Neural progenitor cell (in vitro differentiated cells): ENCODE results near the gene SLC35G3. TPM values are rescaled to one million over a fixed set of nuclear protein-coding genes. Genes with fewer than 3 reads are reported as not detected.
"Not testable (repeated sequence)": the region's sequence is repeated elsewhere in the genome, so short reads cannot be mapped to it uniquely, and the experiment has no call there.

Experiments
- DNase-seq: peaks from one replicate; pipeline ENCODE4 v3.0.0-alpha.2; 2016; ENCODE audit warnings: low spot score
- H2AFZ ChIP-seq: fragments of 200-600 bp; sonication (generic); replicated peaks from 2 replicates; pipeline ENCODE4 v1.6.1; 2016; ENCODE audit warnings: antibody characterized with exemption
- H3F3A ChIP-seq: fragments of 200-600 bp; sonication (generic); 2 replicates; pipeline ENCODE4 v1.6.1; 2016; ENCODE audit warnings: antibody characterized with exemption, low read depth
- H3K27ac ChIP-seq: fragments of 200-600 bp; sonication (generic); 2 replicates; pipeline ENCODE4 v1.5.1; 2016; ENCODE audit warnings: mild to moderate bottlenecking
- H3K27me3 ChIP-seq: fragments of 200-600 bp; sonication (generic); 2 replicates; pipeline ENCODE4 v1.6.1; 2016; ENCODE audit warnings: mild to moderate bottlenecking, moderate library complexity
- H3K36me3 ChIP-seq: fragments of 200-600 bp; sonication (generic); 2 replicates; pipeline ENCODE4 v1.5.1; 2016
- H3K4me1 ChIP-seq: fragments of 200-600 bp; sonication (generic); 2 replicates; pipeline ENCODE4 v1.6.1; 2016; ENCODE audit warnings: mixed run types
- H3K4me2 ChIP-seq: fragments of 200-600 bp; sonication (generic); 2 replicates; pipeline ENCODE4 v1.6.1; 2016
- H3K4me3 ChIP-seq: fragments of 200-600 bp; sonication (generic); 2 replicates; pipeline ENCODE4 v1.5.1; 2016
- H3K79me2 ChIP-seq: fragments of 200-600 bp; sonication (generic); 2 replicates; pipeline ENCODE4 v1.6.1; 2016; ENCODE audit warnings: low read depth
- H3K9ac ChIP-seq: fragments of 200-600 bp; sonication (generic); 2 replicates; pipeline ENCODE4 v1.6.1; 2016
- H3K9me3 ChIP-seq: fragments of 200-600 bp; sonication (generic); 2 replicates; pipeline ENCODE4 v1.5.1; 2016; ENCODE audit warnings: low read depth
- H4K20me1 ChIP-seq: fragments of 200-600 bp; sonication (generic); 2 replicates; pipeline ENCODE4 v1.6.1; 2016; ENCODE audit warnings: low read depth
- H3K27ac Mint-ChIP-seq: 3 replicates; pipeline ENCODE4 v1.8.0; 2021; ENCODE audit warnings: mixed read lengths
- H3K27me3 Mint-ChIP-seq: 2 replicates; pipeline ENCODE4 v1.8.0; 2022; ENCODE audit warnings: low read depth, mild to moderate bottlenecking, inconsistent platforms, moderate library complexity, mixed read lengths; ENCODE audit not compliant: insufficient read depth
- H3K36me3 Mint-ChIP-seq: 3 replicates; pipeline ENCODE4 v1.8.0; 2021; ENCODE audit warnings: mixed read lengths
- H3K4me1 Mint-ChIP-seq: 3 replicates; pipeline ENCODE4 v1.8.0; 2021; ENCODE audit warnings: mixed read lengths
- H3K4me3 Mint-ChIP-seq: 3 replicates; pipeline ENCODE4 v1.8.0; 2021; ENCODE audit warnings: mild to moderate bottlenecking, moderate library complexity, mixed read lengths
- H3K9me3 Mint-ChIP-seq: 3 replicates; pipeline ENCODE4 v1.8.0; 2020; ENCODE audit warnings: mixed read lengths
- EZH2 ChIP-seq: fragments of 200-600 bp; sonication (generic); IDR thresholded peaks from 2 replicates; pipeline ENCODE4 v1.6.1; 2017; ENCODE audit warnings: antibody characterized with exemption, mild to moderate bottlenecking, moderate library complexity
- EZH2phosphoT487 ChIP-seq: fragments of 200-600 bp; sonication (generic); IDR thresholded peaks from 2 replicates; pipeline ENCODE4 v1.6.1; 2017; ENCODE audit warnings: antibody characterized with exemption
- total RNA-seq: library from RNA; depleted of rRNA; stranded (reverse); fragments of >200 nt; gene quantifications from 2 replicates; pipeline ENCODE4 v1.2.3, GENCODE V29; 2015; ENCODE audit warnings: low replicate concordance
- TF ChIP-seq, protein P1 (sequence below): fragments of 200-600 bp; sonication (generic); IDR thresholded peaks from 2 replicates; pipeline ENCODE4 v1.5.1; 2017; ENCODE audit warnings: antibody characterized with exemption, mild to moderate bottlenecking

The SLC35G3 gene
- total RNA-seq, 1 donor from 2014 or later: not detected

DNA sequence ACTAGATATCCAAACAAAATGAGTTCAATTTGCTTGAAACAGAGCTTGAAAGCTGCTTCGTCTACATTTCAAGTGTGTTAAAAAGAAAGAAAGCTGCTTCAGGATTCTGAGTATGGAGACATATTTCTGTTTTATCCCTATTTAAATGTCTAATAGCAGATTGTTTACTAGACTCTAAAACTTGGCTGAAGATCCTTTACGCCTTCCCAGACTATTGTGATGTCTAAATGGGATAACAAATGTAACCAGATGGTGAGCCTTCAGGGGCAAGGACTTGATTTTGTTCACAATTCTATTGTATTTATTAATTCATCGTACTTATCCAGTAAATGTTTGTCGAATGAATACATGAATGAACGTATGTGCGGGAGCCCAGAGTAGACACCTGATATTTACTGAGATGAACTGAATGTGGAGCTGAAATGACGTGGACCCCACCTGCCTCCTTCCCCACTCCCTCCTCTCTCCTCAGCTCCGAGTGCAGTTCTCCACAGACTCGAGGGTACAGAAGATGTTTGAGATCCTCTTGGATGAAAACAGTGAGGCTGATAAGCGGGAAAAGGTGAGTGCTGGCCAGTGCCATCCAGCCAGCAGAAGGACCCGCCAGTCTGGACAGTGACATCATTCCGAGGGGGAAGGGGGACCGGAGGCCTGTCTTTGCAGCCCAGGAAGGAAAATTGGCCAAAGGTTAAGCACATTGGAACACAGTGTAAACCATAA, 41.6 kb downstream of the SLC35G3 start:
- H3K36me3 Mint-ChIP-seq: no peaks in the 10 kb centered on the region

DNA sequence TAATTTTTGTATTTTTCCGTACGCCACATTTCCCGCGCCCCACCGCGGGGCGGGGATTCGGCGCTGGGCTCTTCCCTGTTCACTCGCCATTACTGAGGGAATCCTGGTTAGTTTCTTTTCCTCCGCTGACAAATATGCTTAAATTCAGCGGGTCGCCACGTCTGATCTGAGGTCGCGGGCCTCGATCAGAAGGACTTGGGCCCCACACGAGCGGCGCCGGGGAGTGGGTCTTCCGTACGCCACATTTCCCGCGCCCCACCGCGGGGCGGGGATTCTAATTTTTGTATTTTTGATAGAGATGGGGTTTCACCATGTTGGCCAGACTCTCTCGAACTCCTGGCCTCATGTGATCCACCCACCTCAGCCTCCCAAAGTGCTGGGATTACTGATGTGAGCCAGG, 43.1 kb downstream of the SLC35G3 start:
- H3K9me3 ChIP-seq, H3K4me3 ChIP-seq, H3K27me3 Mint-ChIP-seq, H3K9ac ChIP-seq, H3K4me3 Mint-ChIP-seq, H2AFZ ChIP-seq, H3K27ac Mint-ChIP-seq, DNase-seq, H4K20me1 ChIP-seq, H3K79me2 ChIP-seq, H3K9me3 Mint-ChIP-seq, H3K4me1 Mint-ChIP-seq, H3K36me3 ChIP-seq, H3K4me1 ChIP-seq, H3K36me3 Mint-ChIP-seq, H3K27ac ChIP-seq, H3K4me2 ChIP-seq, H3F3A ChIP-seq, H3K27me3 ChIP-seq: not testable (repeated sequence)

More for the DNA sequence above, 41.6 kb downstream of the SLC35G3 start:
- no peaks in the 10 kb centered on the region for H3F3A ChIP-seq
- H3K4me3 ChIP-seq: no peak overlapping the region
- H3K9me3 ChIP-seq: no peaks in the 10 kb centered on the region
- Mint-ChIP-seq H3K9me3 (no peaks in the 10 kb centered on the region), H3K27me3 (peaks cover 4% of the 10 kb centered on the region), H3K4me3 (no peak overlapping the region), H3K27ac (no peak overlapping the region), H3K4me1 (no peaks in the 10 kb centered on the region)
- no peak overlapping the region for H2AFZ ChIP-seq
- TF ChIP-seq, protein P1, sequence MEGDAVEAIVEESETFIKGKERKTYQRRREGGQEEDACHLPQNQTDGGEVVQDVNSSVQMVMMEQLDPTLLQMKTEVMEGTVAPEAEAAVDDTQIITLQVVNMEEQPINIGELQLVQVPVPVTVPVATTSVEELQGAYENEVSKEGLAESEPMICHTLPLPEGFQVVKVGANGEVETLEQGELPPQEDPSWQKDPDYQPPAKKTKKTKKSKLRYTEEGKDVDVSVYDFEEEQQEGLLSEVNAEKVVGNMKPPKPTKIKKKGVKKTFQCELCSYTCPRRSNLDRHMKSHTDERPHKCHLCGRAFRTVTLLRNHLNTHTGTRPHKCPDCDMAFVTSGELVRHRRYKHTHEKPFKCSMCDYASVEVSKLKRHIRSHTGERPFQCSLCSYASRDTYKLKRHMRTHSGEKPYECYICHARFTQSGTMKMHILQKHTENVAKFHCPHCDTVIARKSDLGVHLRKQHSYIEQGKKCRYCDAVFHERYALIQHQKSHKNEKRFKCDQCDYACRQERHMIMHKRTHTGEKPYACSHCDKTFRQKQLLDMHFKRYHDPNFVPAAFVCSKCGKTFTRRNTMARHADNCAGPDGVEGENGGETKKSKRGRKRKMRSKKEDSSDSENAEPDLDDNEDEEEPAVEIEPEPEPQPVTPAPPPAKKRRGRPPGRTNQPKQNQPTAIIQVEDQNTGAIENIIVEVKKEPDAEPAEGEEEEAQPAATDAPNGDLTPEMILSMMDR: no peak
- no peaks in the 10 kb centered on the region for H3K36me3 ChIP-seq
- no peak overlapping the region for H3K27ac ChIP-seq
- H3K79me2 ChIP-seq: no peaks in the 10 kb centered on the region
- no peaks in the 10 kb centered on the region for H3K4me1 ChIP-seq
- no peaks in the 10 kb centered on the region for H4K20me1 ChIP-seq
- no peak overlapping the region for H3K4me2 ChIP-seq
- no peak for DNase-seq
- no peak overlapping the region for H3K9ac ChIP-seq
- H3K27me3 ChIP-seq: no peaks in the 10 kb centered on the region

DNA sequence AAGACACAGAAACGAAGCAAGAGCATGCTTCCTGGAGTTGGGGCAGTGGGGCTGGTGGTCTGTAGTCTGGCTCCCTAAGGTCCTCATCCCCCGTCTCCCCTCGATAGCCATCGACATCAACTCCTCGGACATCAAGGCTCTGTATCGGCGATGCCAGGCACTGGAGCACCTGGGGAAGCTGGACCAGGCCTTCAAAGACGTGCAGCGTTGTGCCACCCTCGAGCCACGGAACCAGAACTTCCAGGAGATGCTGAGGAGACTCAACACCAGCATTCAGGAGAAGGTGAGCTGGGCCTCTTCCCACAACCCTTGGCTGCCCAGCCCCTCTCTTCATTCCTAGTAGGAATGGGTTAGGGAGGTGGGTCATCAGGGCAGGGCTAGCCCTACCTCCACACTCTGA, 44.3 kb downstream of the SLC35G3 start:
- Mint-ChIP-seq H3K36me3 (no peaks in the 10 kb centered on the region), H3K27ac (no peak overlapping the region), H3K4me1 (peaks cover 4% of the 10 kb centered on the region), H3K9me3 (no peaks in the 10 kb centered on the region), H3K4me3 (no peak overlapping the region), H3K27me3 (peaks cover 6% of the 10 kb centered on the region)
- Histone ChIP-seq H3K4me2 (no peak overlapping the region), H3K27ac (no peak overlapping the region), H3K9me3 (no peaks in the 10 kb centered on the region), H3K4me3 (no peak overlapping the region), H2AFZ (no peak overlapping the region), H3K36me3 (no peaks in the 10 kb centered on the region), H3K79me2 (no peaks in the 10 kb centered on the region), H3K27me3 (no peaks in the 10 kb centered on the region), H4K20me1 (no peaks in the 10 kb centered on the region), H3F3A (no peaks in the 10 kb centered on the region), H3K4me1 (no peaks in the 10 kb centered on the region), H3K9ac (no peak overlapping the region)
- DNase-seq: no peak
- TF ChIP-seq EZH2 (no peak), EZH2phosphoT487 (no peak)

- Mint-ChIP-seq H3K4me1 (peaks cover 4% of the 10 kb centered on the region), H3K27ac (no peak overlapping the region), H3K4me3 (no peak overlapping the region), H3K36me3 (no peaks in the 10 kb centered on the region), H3K27me3 (peaks cover 6% of the 10 kb centered on the region), H3K9me3 (no peaks in the 10 kb centered on the region)
- Histone ChIP-seq H3K27me3 (no peaks in the 10 kb centered on the region), H4K20me1 (no peaks in the 10 kb centered on the region), H3K27ac (no peak overlapping the region), H3K4me2 (no peak overlapping the region), H3K4me3 (no peak overlapping the region), H3F3A (no peaks in the 10 kb centered on the region), H3K4me1 (no peaks in the 10 kb centered on the region), H3K36me3 (no peaks in the 10 kb centered on the region), H3K9ac (no peak overlapping the region), H3K9me3 (no peaks in the 10 kb centered on the region), H2AFZ (no peak overlapping the region), H3K79me2 (no peaks in the 10 kb centered on the region)
- TF ChIP-seq, protein P1: no peak
- TF ChIP-seq EZH2 (no peak), EZH2phosphoT487 (no peak)
- no peak for DNase-seq
These were observed 46.0 kb downstream of the SLC35G3 start for GRCh38 chr17:35148144-35148543.
